Measurements from ENCODE around the gene SLC49A3.

DNA sequence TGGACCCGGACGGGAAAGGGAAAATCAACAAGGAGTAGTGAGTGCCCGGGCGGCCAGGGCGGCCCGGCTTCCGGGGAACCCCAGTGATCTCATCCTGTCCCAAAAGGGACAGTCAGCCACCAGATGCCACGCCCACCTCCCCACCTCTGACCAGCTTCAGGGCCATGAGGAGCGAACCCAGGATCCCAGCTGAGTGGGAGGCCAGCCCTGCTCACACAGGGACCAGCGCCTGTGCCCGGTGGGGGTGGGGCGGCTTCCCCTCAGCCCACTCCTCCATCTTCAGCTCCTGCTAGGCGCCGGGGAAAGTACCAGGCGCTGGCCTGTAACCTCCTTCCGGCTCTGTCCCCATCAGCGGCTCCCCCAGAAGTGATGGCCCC is 8.4 kb downstream of the SLC49A3 start:
- TF ChIP-seq, protein P1, sequence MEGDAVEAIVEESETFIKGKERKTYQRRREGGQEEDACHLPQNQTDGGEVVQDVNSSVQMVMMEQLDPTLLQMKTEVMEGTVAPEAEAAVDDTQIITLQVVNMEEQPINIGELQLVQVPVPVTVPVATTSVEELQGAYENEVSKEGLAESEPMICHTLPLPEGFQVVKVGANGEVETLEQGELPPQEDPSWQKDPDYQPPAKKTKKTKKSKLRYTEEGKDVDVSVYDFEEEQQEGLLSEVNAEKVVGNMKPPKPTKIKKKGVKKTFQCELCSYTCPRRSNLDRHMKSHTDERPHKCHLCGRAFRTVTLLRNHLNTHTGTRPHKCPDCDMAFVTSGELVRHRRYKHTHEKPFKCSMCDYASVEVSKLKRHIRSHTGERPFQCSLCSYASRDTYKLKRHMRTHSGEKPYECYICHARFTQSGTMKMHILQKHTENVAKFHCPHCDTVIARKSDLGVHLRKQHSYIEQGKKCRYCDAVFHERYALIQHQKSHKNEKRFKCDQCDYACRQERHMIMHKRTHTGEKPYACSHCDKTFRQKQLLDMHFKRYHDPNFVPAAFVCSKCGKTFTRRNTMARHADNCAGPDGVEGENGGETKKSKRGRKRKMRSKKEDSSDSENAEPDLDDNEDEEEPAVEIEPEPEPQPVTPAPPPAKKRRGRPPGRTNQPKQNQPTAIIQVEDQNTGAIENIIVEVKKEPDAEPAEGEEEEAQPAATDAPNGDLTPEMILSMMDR (optimal IDR thresholded peaks at IDR 0.05 in 1 of 3, IDR thresholded peaks at IDR 0.05 in 1 of 3, conservative IDR thresholded peaks at IDR 0.05 in 1 of 3; ENCODE audit: extremely low read depth in 1 of 3, insufficient read depth in 2 of 3, low read length in 3 of 3): no peak
- no peak for TF ChIP-seq EZH2 (IDR thresholded peaks at IDR 0.05; ENCODE audit: low read length)
